Parathyroid adenoma (tissue), 2 donors: Measurements from ENCODE around the gene HDAC8.

ENCODE experiments used
- H2AFZ ChIP-seq: fragments of 300-600 bp; sonication (generic); one replicate; pipeline ENCODE4 v1.7.0; 2017; ENCODE audit warnings: antibody characterized with exemption, mild to moderate bottlenecking
- H3K27ac ChIP-seq: fragments of 300-600 bp; sonication (generic); one replicate; pipeline ENCODE4 v1.7.0; 2017
- H3K27me3 ChIP-seq: fragments of 300-600 bp; sonication (generic); one replicate; pipeline ENCODE4 v1.7.0; 2017; ENCODE audit warnings: low read length; ENCODE audit not compliant: control insufficient read depth, insufficient read depth
- H3K36me3 ChIP-seq: fragments of 300-600 bp; sonication (generic); one replicate; pipeline ENCODE4 v1.7.0; 2017; ENCODE audit warnings: low read length; ENCODE audit not compliant: control insufficient read depth, insufficient read depth
- H3K4me1 ChIP-seq: fragments of 300-600 bp; sonication (generic); one replicate; pipeline ENCODE4 v1.7.0; 2017; ENCODE audit warnings: control low read depth
- H3K4me2 ChIP-seq: fragments of 300-600 bp; sonication (generic); one replicate; pipeline ENCODE4 v1.7.0; 2017; ENCODE audit warnings: low read length
- H3K4me3 ChIP-seq: fragments of 300-600 bp; sonication (generic); one replicate; pipeline ENCODE4 v1.7.0; 2017; ENCODE audit warnings: low read depth, low read length
- H3K79me2 ChIP-seq: fragments of 300-600 bp; sonication (generic); one replicate; pipeline ENCODE4 v1.7.0; 2017; ENCODE audit warnings: control low read depth
- H3K9ac ChIP-seq: fragments of 300-600 bp; sonication (generic); one replicate; pipeline ENCODE4 v1.7.0; 2017; ENCODE audit warnings: mild to moderate bottlenecking
- H3K9me3 ChIP-seq: fragments of 300-600 bp; sonication (generic); one replicate; pipeline ENCODE4 v1.7.0; 2017; ENCODE audit warnings: low read length; ENCODE audit not compliant: control insufficient read depth
- CTCF ChIP-seq: fragments of 300-600 bp; sonication (generic); IDR thresholded peaks from one replicate; pipeline ENCODE4 v1.7.0; 2017; ENCODE audit warnings: antibody characterized with exemption, mild to moderate bottlenecking
- donor health status: primary hyperparathyroidism.

HDAC8 gene

GRCh38 chrX:72402614-72403013 lies 170.0 kb downstream of the HDAC8 start:
- H3K9ac ChIP-seq: no peak overlapping the region
- TF ChIP-seq CTCF: no peak
- H2AFZ ChIP-seq: no peak overlapping the region
- H3K9me3 ChIP-seq: no peaks in the 10 kb centered on the region
- no peaks in the 10 kb centered on the region for H3K27me3 ChIP-seq
- H3K4me2 ChIP-seq: no peak overlapping the region
- no peak overlapping the region for H3K4me3 ChIP-seq
- no peaks in the 10 kb centered on the region for H3K4me1 ChIP-seq
- H3K36me3 ChIP-seq: no peaks in the 10 kb centered on the region
- no peaks in the 10 kb centered on the region for H3K79me2 ChIP-seq
- H3K27ac ChIP-seq: no peak overlapping the region

GRCh38 chrX:72399816-72400215 lies 172.8 kb downstream of the HDAC8 start:
- Histone ChIP-seq H3K27me3 (no peaks in the 10 kb centered on the region), H3K4me1 (no peaks in the 10 kb centered on the region), H3K9me3 (no peaks in the 10 kb centered on the region), H3K9ac (no peak overlapping the region), H2AFZ (no peak overlapping the region), H3K4me2 (no peak overlapping the region), H3K79me2 (no peaks in the 10 kb centered on the region), H3K4me3 (no peak overlapping the region), H3K36me3 (no peaks in the 10 kb centered on the region), H3K27ac (no peak overlapping the region)
- TF ChIP-seq CTCF: no peak

GRCh38 chrX:72396117-72396516 lies 176.5 kb downstream of the HDAC8 start:
- Histone ChIP-seq H3K27me3 (no peaks in the 10 kb centered on the region), H3K4me2 (no peak overlapping the region), H3K9me3 (no peaks in the 10 kb centered on the region), H3K79me2 (no peaks in the 10 kb centered on the region), H3K9ac (no peak overlapping the region), H3K36me3 (no peaks in the 10 kb centered on the region), H3K4me3 (no peak overlapping the region), H3K4me1 (no peaks in the 10 kb centered on the region), H3K27ac (no peak overlapping the region), H2AFZ (no peak overlapping the region)
- TF ChIP-seq CTCF: no peak

GRCh38 chrX:72395237-72395636 lies 177.4 kb downstream of the HDAC8 start:
- Histone ChIP-seq H2AFZ (no peak overlapping the region), H3K79me2 (no peaks in the 10 kb centered on the region), H3K36me3 (no peaks in the 10 kb centered on the region), H3K9ac (no peak overlapping the region), H3K4me3 (no peak overlapping the region), H3K27ac (no peak overlapping the region), H3K9me3 (no peaks in the 10 kb centered on the region), H3K27me3 (no peaks in the 10 kb centered on the region), H3K4me1 (no peaks in the 10 kb centered on the region), H3K4me2 (no peak overlapping the region)
- TF ChIP-seq CTCF: no peak

GRCh38 chrX:72394518-72395170 lies 178.0 kb downstream of the HDAC8 start:
- Histone ChIP-seq H3K9me3 (no peaks in the 10 kb centered on the region), H3K27me3 (no peaks in the 10 kb centered on the region), H2AFZ (no peak overlapping the region), H3K79me2 (no peaks in the 10 kb centered on the region), H3K9ac (no peak overlapping the region), H3K4me1 (no peaks in the 10 kb centered on the region), H3K4me3 (no peak overlapping the region), H3K27ac (no peak overlapping the region), H3K4me2 (no peak overlapping the region), H3K36me3 (no peaks in the 10 kb centered on the region)
- TF ChIP-seq CTCF: no peak
